Adipocyte (in vitro differentiated cells): ENCODE results near the gene ZFP30.
"Not testable (repeated sequence)": the region's sequence is repeated elsewhere in the genome, so short reads cannot be mapped to it uniquely, and the experiment has no call there.

Source experiments
- DNase-seq: peaks from one replicate; pipeline ENCODE4 v3.0.0-alpha.2; 2015; ENCODE audit warnings: low read depth
- H3K27me3 ChIP-seq: replicated peaks from 2 replicates; pipeline ENCODE4 v1.7.0; 2013; ENCODE audit warnings: mild to moderate bottlenecking, low read length, moderate library complexity; ENCODE audit not compliant: control insufficient read depth, insufficient read depth
- H3K36me3 ChIP-seq: 2 replicates; pipeline ENCODE4 v1.7.0; 2013; ENCODE audit warnings: low read length, mild to moderate bottlenecking, moderate library complexity; ENCODE audit not compliant: control insufficient read depth, insufficient read depth, severe bottlenecking
- H3K4me1 ChIP-seq: 2 replicates; pipeline ENCODE4 v1.7.0; 2013; ENCODE audit warnings: mild to moderate bottlenecking, low read length, moderate library complexity; ENCODE audit not compliant: control insufficient read depth, insufficient read depth
- H3K4me3 ChIP-seq: 2 replicates; pipeline ENCODE4 v1.7.0; 2013; ENCODE audit warnings: mild to moderate bottlenecking, low read length, moderate library complexity
- H3K9ac ChIP-seq: 2 replicates; pipeline ENCODE4 v1.7.0; 2013; ENCODE audit warnings: mild to moderate bottlenecking, low read length, moderate library complexity
- H3K9me3 ChIP-seq: 2 replicates; pipeline ENCODE4 v1.7.0; 2013; ENCODE audit warnings: mild to moderate bottlenecking, low read length, moderate library complexity; ENCODE audit not compliant: control insufficient read depth

The ZFP30 gene

DNA sequence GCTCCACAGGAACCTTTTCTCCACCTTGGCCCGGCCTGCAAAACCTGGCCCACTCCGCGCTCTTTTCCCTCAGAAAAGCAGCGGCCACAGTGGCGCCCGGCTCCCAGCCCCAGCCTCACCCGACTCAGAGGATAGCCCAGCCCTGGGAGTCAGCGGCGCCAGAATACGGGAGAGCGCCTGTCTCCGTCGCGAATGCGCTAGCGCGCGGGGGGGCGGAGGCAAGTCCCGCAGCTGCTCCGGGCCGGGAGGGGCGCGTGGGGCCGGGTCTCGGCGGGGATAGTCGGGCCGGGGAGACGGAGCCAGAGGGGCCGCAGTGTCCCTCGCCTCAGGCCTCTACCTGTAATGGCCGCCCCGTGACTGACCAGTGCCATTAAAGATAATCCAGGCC, at the start of gene ZFP30:
Gene ZFP30 (minus strand): TSS at position 165 of the 388 bp plus-strand sequence. CDS start 7,643 bp downstream, outside the sequence.
- Histone ChIP-seq H3K9me3 (peaks cover 5% of the 10 kb centered on the region), H3K4me3 (peak within 1 kb of the TSS; percentile 98), H3K36me3 (no peaks in the 10 kb centered on the region), H3K27me3 (no peaks in the 10 kb centered on the region), H3K4me1 (peaks cover 20% of the 10 kb centered on the region), H3K9ac (peak within 1 kb of the TSS; percentile 96)
- peak; percentile 93 for DNase-seq

DNA sequence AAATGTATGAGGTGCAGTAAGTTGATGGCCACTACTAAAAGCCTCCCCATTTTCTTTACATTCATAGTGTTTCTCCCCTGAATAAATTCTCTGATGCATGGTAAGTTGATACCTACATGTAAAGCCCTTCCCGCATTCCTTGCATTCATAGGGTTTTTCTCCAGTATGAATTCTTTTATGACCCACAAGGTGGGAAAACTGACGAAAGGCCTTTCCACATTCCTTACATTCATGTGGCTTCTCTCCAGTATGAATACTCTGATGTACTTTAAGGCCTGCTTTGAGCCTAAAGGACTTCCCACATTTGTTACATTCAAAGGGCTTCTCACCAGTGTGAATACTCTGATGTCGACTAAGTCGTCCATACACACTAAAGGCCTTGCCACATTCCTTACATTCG, 43.8 kb upstream of the ZFP30 start:
- no peak overlapping the region for H3K4me3 ChIP-seq
- no peak for DNase-seq
- H3K9ac ChIP-seq, result no peak overlapping the region
- H3K36me3 ChIP-seq, result peaks cover 22% of the 10 kb centered on the region
- no peaks in the 10 kb centered on the region for H3K4me1 ChIP-seq
- peaks cover 44% of the 10 kb centered on the region for H3K9me3 ChIP-seq
- H3K27me3 ChIP-seq, result no peaks in the 10 kb centered on the region

DNA sequence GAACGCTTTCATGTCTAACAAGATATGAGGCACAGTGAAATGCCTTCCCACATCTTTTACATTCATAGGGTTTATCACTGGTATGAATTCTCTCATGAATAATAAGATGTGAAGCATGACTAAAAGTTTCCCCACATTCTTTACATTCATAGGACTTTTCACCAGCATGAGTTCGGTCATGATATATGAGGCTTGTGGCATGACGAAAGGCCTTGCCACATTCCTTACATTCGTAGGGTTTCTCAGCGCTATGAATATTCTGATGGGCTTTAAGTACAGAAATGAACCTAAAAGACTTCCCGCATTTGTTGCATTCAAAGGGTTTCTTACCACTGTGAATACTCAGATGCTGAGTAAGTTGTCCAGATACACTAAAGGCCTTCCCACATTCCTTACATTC, 43.0 kb upstream of the ZFP30 start:
- peaks cover 18% of the 10 kb centered on the region for H3K36me3 ChIP-seq
- no peak overlapping the region for H3K4me3 ChIP-seq
- no peaks in the 10 kb centered on the region for H3K4me1 ChIP-seq
- H3K9ac ChIP-seq, result no peak overlapping the region
- no peak for DNase-seq
- no peaks in the 10 kb centered on the region for H3K27me3 ChIP-seq
- peaks cover 44% of the 10 kb centered on the region for H3K9me3 ChIP-seq

DNA sequence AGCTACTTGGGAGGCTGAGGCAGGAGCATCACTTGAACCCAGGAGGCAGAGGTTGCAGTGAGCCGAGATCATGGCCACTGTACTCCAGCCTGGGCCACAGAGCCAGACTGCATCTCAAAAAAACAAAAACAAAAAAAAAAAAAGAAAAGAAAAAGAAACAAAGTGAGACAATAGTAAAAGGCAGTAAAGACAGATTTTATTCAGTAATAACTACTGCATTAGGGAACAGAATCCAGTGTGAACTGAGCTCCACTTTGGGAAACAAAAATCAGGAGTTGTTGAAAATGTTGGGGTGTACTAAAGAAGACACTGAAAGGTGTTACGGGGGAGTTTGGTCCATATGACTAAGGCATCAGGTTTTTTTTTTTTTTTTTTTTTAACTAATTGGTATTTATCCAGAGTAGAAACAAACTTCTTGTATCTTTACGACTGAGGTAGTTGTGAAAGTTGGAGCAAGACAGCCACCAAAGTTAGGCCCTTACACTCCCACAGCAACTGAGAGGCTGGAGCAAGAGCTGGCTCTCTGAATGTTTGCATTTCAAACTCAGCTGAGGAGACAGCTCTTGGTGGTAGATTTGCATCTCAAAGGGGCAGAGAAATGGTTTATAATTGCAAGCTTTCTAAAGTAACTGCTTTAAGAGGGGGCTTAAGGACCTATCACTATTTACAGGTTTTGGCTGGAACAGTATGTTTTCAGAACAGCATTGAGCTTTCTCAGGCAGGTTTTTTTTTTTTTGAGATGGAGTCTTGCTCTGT, 40.1 kb upstream of the ZFP30 start:
- DNase-seq, result no peak
- peaks cover 17% of the 10 kb centered on the region for H3K36me3 ChIP-seq
- H3K4me1 ChIP-seq, result no peaks in the 10 kb centered on the region
- H3K4me3 ChIP-seq, result no peak overlapping the region
- no peaks in the 10 kb centered on the region for H3K27me3 ChIP-seq
- no peak overlapping the region for H3K9ac ChIP-seq
- peaks cover 43% of the 10 kb centered on the region for H3K9me3 ChIP-seq

DNA sequence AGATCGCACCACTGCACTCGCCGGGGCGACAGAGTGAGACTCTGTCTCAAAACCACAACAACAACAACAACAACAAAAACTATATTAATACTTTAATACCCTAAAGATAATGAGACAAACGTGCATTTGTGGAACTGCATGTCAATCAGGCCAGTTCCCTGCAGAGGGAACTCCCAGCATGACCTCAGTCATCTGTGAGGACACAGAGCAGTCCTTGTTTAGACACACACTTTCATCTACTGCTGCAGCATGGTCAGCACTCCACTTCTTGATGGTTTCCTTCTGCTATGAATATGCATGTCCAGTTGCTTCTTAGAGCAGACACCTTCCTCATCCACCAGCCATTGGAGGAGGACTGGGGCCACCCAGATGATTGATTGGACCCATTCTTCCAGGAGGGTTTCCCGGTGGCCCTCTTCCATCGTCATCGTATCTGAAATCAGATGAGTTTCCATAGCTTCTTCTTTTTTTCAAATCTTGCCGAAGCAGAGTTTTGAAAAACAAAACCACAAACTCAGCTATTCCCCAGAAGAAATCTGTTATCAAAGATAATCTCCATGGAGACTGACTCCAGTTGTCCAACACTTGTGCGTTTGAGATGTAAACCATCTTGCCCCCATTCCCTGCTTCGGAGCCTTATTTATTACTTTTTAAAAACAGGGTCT, 37.8 kb upstream of the ZFP30 start:
- Histone ChIP-seq H3K4me3 (no peak overlapping the region), H3K4me1 (no peaks in the 10 kb centered on the region), H3K9ac (no peak overlapping the region), H3K27me3 (no peaks in the 10 kb centered on the region), H3K9me3 (peaks cover 25% of the 10 kb centered on the region), H3K36me3 (peaks cover 4% of the 10 kb centered on the region)
- DNase-seq, result no peak

DNA sequence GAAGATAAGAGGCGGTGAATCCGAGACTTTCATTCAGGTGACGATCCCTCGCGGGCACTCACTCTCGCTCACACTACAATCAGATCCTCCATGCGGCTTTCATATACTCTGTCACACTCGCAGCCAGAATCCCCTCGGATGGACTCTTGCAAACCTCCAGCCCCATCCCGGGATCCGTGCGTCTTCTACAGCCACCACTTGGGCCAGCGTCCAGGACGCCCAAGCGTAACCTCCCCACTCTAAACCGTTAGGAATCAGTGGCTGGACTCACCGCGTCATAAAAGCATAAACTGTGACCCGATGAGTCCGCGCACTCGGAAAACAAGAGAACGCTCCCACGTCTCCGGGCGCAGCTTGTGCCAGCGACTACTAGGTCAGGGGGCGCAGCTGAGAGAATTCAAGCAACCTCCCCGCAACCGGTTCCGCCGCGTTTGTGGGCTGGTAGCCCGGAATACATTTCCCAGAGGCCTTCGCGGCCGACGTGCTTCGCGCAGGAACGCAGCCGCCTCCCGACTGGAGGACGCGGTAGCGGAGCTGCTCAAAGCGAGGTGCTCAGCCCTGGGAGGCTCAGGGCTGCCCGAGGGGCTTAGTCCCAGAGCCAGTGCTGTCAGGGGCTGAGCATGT, 36.7 kb upstream of the ZFP30 start:
- peak; percentile 84 for DNase-seq
- Histone ChIP-seq H3K4me1 (no peaks in the 10 kb centered on the region), H3K27me3 (no peaks in the 10 kb centered on the region), H3K4me3 (peak overlapping the region; percentile 87), H3K9me3 (peaks cover 14% of the 10 kb centered on the region), H3K9ac (peak overlapping the region; percentile 86), H3K36me3 (peaks cover 4% of the 10 kb centered on the region)

DNA sequence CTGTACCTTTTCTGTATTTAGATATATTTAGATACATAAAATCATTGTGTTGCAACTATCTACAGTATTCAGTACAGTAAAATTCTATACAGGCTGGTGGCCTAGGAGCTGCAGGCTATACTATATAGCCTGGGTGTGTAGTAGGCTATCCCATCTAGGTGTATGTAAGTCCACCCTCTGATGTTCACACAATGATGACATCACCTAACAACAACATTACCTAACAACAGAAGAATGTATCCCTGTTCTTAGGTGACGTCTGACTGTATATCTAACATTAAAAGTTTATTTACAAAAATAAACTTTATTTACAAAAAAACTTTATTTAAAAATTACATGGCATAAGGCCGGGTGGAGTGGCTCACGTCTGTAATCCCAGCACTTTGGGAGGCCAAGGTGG, 28.3 kb upstream of the ZFP30 start:
- Histone ChIP-seq H3K4me1 (no peaks in the 10 kb centered on the region), H3K27me3 (no peaks in the 10 kb centered on the region), H3K9me3 (peaks cover 15% of the 10 kb centered on the region), H3K4me3 (no peak overlapping the region), H3K36me3 (no peaks in the 10 kb centered on the region), H3K9ac (no peak overlapping the region)
- no peak for DNase-seq

DNA sequence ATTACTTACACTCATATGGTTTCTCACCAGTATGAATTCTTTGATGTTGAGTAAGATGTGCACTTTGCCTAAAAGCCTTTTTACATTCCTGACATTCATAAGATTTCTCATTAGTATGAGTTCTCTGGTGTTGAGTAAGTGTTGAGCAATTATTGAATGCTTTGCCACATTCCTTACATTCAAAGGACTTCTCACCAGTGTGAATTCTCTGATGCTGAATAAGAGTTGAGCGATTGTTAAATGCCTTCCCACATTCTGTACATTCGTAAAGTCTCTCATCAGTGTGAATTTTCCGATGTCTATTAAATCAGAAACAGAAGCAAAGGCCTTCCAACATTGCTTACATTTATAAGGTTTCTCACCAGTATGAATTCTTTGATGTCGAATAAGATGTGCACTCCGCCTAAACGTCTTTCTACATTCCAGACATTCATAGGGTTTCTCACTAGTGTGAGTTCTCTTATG, 14.2 kb upstream of the ZFP30 start:
- Histone ChIP-seq H3K9me3 (peaks cover 91% of the 10 kb centered on the region), H3K27me3 (no peaks in the 10 kb centered on the region), H3K4me1 (no peaks in the 10 kb centered on the region), H3K4me3 (peak overlapping the region; percentile 61), H3K9ac (no peak overlapping the region), H3K36me3 (no peaks in the 10 kb centered on the region)
- DNase-seq, result no peak

DNA sequence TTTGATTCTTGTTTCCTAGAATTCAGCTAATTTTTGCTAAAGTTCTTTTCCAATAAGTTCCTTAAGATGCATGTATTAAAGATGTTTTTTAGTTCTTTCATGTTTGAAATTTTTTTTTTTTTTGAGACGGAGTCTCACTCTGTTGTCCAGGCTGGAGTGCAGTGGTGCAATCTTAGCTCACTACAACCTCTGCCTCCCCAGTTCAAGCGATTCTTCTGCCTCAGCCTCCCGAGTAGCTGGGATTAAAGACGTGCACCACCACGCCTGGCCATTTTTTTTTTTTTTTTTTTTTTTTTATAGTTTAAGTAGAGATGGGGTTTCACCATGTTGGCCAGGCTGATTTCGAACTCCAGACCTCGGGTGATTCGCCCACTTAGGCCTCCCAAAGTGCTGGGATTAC, 1.9 kb upstream of the ZFP30 start:
- H3K9ac ChIP-seq, H3K9me3 ChIP-seq, DNase-seq, H3K36me3 ChIP-seq, H3K27me3 ChIP-seq, H3K4me3 ChIP-seq: not testable (repeated sequence)
- H3K4me1 ChIP-seq, result peaks cover 20% of the 10 kb centered on the region

DNA sequence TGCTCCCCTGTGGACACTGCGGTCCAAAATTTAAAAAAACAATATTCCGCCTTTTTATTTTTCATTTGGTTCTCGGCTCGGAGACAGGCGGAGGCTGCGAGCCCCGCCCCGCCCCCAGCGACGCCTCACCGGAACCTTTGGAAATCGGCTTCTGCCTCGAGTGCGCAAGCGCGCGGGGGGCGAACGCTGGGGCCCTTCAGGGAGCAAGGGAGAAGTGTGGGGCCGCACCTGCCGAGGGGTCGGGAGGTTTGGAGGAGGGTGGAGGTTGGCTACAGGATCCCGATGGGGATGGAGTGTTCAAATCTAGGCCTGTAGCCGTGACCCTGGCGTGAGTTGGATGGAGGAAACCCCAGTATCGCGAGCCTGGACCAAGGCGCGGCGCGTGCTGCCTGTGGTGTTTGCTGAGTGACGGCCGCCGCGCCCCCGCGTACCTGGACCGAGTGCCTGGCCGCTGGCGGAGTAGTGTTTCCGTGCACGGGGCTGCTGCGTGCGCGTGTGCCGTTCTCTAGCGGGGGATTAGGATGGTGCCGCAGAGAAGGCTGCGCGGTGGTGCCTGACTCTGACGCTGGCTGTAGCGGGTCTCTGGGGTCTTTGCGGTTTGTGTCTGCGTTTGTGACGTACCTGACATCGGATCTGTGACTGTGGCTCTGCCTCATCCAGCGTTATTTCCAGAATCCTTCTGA, 565 bp upstream of the ZFP30 start:
- peak; percentile 92 for DNase-seq
- peaks cover 20% of the 10 kb centered on the region for H3K4me1 ChIP-seq
- H3K4me3 ChIP-seq, result peak overlapping the region; percentile 98
- no peaks in the 10 kb centered on the region for H3K27me3 ChIP-seq
- peak overlapping the region; percentile 96 for H3K9ac ChIP-seq
- H3K36me3 ChIP-seq, result no peaks in the 10 kb centered on the region
- H3K9me3 ChIP-seq, result peaks cover 8% of the 10 kb centered on the region
